IPS-NIHi7 (cell line): ENCODE measurements around the gene HES5.

Experiments
- DNase-seq: peaks from one replicate; pipeline ENCODE4 v3.0.0; 2012; ENCODE audit warnings: mixed read lengths; ENCODE audit errors: extremely low spot score

The HES5 gene

GRCh38 chr1:2530513-2531361 is 674 bp upstream of the HES5 start:
- no peak for DNase-seq

DNA sequence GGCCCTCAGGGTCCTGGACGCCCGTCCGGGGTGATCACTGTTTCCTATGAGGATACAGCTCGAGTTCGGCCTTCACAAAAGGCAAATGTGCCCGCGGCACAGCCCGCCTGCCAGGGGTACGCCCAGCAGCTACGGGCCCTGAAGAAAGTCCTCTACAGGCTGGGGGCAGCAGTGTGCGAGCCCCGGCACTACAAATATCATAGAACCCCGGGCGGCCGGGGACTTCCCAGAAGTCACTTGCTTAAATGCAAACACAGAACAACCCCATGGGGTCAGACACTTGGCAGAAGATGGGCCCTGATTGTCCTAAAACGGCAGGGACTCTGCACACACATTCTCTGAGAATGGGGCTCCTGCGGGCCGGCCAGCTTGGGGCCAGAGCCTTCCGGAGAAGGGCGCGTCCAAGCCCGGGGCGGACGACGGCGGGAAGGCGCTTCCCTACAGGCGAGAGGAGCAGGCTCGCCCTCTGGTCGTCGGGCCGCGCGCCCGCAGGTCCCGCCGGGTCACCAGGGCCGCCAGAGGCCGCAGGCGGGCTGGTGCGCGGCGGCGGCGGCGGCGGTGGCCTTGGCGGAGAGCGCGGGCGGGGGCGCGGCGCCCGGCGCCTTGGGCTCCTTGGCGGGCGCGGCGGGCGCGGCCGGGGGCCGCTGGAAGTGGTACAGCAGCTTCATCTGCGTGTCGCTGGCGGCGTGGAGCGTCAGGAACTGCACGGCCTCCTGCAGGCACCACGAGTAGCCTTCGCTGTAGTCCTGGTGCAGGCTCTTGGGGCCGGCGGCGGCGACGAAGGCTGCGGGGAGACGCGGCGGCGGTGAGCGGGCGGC is 888 bp downstream of the HES5 start:
- DNase-seq: peak; percentile 71

DNA sequence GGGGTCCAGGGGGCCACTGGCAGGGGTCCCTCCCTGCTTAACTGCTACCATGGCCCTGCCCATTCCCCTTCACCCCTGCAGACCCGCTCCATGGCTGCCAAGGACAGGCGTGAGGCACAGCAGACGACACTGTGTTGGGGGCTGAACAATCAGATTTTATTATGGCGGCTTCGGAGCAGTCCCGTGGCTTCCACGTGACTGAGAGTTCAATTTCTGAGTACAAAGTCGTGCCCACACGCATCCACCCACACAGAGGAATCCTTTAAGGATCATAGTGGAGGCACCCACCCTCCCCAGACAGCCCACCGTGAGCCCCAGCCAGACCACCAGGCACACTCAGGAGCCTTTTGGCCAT is 1.5 kb downstream of the HES5 start:
- DNase-seq: no peak

- no peak for DNase-seq
These were observed 2.0 kb downstream of the HES5 start for GRCh38 chr1:2528016-2528415.

- no peak for DNase-seq
These were observed 2.6 kb downstream of the HES5 start for GRCh38 chr1:2527556-2527860.

- no peak for DNase-seq
These were observed 3.1 kb downstream of the HES5 start for GRCh38 chr1:2526824-2527555.

- DNase-seq: peak; percentile 92
These were observed 3.9 kb downstream of the HES5 start, which contains the start of gene PANK4 for GRCh38 chr1:2525920-2526823. Gene PANK4 (minus strand): TSS chr1:2526596. CDS start chr1:2526587, 9 bp downstream.

DNA sequence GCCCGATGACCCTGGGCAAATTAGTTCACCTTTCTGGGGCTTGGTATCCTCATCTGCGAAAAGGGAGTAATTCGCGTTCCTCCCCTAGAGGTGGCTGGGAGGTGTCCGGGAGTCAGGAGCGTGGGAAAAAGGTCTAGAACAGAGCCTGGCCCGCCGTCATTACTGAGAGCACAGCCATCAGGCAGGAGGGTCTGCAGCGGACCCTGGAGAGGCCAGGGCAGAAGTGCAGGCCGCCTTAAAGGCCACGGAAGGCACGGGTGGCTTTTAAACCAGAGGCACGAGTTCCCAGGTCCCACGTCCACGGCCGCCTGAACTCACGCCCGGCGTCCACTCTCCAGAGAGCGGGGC is 4.5 kb downstream of the HES5 start:
- DNase-seq: no peak

- no peak for DNase-seq
These were observed 6.0 kb downstream of the HES5 start for GRCh38 chr1:2523891-2524609.

DNA sequence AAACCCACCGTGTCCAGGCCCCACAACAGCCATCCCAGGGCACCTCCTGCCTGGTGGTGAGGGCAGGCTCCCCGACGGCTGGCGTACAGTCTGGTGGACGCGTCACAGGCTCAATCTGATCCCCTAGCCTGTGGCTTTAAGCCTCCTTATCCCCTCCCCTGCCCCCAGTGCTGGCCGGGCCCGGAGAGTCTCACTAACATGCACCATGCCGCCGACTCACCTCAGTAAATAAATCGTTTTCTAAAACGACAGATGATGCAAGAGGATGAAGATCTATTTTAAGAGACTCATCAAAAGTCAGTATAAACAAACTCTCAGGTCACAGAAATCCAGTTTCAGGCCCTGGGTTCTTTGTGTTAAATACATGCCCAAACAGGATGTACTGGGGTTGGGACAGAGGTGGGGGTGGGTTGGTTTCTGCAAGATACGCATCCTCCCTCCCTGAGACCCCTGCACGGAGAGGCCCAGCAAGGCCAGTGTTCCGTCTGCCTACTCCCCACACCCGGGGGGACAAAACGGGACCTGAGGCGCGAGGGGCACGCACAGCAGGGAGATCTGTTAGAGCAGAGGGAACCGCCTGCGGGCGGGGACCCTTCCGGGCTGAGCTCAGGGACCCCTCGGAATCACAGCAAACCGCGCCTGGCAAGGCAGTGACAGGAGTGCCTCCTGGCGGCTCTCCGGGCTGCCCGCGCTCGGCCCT is 6.7 kb downstream of the HES5 start:
- no peak for DNase-seq

GRCh38 chr1:2522230-2522629 is 7.8 kb downstream of the HES5 start:
- DNase-seq: no peak

DNA sequence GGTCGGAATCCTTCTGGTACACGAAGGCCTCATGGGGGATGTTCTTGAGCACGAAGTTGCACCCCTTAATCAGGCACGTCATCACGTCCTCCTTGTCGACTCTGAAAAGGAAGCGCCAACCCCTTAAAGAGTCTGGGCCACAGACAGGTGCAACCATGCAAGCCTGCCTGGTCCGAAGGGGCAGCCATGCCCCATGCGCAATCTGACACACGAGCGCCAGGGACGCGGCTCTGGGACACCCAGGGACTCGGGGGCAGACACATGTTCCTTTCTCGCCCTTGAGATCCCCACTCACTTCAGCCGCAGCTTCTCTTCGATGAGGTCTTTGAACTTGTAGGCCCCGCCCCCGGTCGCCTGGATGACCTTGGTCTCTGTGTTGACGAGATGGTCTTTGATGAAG is 9.3 kb downstream of the HES5 start:
- DNase-seq: no peak

DNA sequence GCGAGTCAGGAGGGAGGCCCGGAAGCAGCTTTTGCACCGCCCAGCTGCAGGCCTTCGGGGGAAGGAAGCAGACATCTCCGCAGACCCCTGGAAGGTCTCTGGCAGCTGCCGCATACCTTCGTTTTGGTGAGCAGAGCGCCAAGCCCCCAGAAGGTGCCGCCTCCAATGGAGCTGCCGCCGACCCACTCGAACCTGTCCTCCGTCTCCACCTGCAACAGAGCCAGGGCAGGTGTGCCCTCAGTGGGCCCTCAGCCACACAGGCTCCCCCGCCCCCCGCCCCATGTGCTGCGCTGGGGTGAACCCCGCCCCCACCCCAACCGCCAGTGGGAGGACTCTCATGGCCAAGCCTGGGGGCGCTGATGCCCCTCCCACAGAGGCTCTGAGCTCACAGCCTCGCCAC is 9.9 kb downstream of the HES5 start:
- DNase-seq: no peak

DNA sequence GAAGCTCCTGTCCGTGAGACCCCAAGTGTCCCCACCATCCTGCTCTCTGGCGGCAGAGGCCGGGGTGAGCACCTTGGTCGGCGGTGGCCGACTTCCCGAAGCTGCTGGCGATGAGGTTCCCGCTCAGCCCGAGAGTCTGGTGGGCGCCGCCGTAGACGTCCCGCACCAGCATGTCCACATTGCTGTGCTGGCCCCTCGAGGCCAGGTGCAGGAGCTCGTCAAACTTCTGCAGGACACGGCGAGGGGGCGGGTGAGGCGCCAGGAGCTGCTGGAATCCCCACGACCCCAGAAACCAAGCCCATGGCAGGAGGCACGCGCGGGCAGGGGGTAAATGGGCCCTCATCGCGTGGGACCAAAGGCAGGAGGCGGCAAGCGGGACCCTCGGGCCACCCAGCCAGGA is 10.3 kb downstream of the HES5 start:
- DNase-seq: no peak

DNA sequence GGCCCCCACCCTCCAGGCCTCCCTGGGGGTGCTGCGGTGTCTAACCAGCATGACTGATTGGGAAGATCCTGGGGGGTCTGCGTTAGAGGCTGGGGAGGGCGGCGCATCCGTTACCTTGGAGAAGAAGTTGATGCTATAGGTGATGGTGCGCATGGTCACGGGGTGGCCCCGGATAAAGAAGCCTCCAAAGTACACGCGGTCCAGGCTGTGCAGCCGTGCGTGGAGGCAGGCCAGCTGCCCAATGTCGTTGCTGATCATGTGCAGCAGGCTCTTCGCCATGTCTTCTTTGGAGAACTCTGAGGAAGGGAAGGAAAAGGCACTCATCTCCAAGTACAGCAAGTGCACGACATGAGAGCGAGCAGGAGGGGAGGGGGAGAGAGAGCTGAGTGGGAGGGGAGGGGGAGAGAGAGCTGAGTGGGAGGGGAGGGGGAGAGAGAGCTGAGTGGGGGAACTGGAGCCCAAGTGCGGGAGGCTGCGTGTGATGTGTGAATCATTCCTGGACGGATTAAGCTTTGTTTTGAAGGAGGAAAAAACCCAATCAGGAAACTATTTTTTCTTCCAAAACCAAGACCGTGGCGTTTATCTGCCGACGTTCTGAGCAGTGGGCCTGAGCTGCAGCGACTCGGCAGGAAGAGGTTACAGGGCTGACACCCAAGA is 10.9 kb downstream of the HES5 start:
- no peak for DNase-seq

DNA sequence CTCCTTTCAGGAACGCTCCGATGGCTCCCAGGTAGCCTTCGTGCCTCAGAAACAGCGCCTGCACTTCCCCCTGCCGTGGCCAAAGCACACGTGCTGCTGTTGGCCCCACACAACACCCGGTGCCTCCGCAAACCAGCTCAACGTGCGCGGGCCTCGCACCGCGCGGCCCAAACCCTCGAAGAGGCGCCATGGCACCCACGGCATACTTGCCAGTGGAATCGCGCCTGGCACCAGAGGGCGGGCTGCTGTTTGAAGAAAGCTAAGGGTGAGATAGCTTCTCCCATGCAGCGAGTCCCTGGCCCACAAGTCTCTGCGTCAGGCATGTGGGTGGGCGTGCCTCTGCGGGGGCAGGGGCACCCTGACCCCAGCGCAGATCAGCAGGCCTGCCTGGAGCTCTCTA is 11.5 kb downstream of the HES5 start:
- no peak for DNase-seq

GRCh38 chr1:2517966-2518365 is 12.1 kb downstream of the HES5 start:
- DNase-seq: no peak

DNA sequence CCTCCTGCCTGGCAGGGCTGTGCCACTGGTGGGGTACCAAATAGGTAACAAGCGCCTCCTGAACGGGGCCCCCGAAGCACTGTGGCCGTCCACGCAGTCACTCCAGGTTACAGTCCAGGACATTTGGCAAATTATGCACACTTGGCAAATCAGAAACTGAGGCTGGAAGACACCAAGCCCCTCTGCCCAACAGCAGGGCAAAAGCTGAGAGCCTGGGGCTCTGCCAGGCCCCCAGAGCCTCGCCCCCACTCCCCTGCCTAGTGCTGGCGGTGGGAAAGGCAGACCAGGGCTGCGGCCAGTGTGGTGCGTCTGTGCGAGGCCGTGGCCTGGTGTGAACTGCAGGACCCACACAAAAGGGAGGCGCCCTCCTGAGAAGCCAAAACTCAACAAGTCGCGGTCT is 13.1 kb downstream of the HES5 start:
- no peak for DNase-seq

DNA sequence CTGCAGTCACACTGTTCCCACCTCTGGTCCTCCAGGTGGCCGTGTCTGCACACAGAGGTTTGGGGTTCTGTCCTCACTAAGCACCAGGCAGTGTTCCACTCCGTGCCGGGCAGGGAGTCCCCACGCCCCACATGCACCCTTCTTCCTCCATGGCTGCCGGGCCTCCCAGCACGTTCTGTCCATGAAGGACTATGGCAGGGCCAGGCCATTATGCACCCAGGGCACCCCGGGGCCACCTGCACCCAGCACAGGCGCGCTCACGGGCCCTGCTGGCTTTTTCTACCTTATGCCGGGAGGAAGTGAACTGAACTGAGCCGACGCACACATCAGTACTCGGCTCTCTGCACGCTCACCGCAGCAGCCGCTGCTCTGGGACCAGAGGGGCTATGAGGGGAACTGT is 13.9 kb downstream of the HES5 start:
- DNase-seq: no peak

DNA sequence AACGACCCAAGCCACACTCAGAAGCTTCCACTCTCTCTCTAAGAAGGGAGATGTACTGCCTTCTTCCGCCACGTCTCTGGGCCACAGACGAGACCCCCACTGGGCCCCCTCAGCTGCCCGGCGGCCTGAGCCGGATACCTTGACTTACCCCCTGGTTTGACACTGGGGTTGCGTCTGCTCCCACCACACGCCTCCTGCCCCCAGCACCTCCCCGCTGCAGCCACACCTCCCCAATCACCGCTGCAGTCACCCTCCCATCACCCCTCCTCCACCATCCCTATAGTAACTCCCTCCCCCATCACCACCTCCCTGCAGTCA is 14.3 kb downstream of the HES5 start:
- DNase-seq: no peak
